AG04450 (cell line): ENCODE data around the gene DNAI1. TPM values are rescaled to one million over a fixed set of nuclear protein-coding genes. Genes with fewer than 3 reads are reported as not detected.

Source experiments
- CTCF ChIA-PET: fragments of 300-600, 350-600 bp; formaldehyde crosslinking; extraction: SDS; loops from one replicate; lab custom pipeline; 2022; ENCODE audit warnings: antibody characterized with exemption, inconsistent platforms; lab: Charles Lee
- POLR2A ChIA-PET: fragments of 350-600 bp; formaldehyde crosslinking; extraction: SDS; loops from one replicate; lab custom pipeline; 2021; ENCODE audit warnings: antibody characterized with exemption, inconsistent platforms; lab: Yijun Ruan, JAX
- DNase-seq: peaks from one replicate; pipeline ENCODE4 v3.0.0-alpha.2; 2011; ENCODE audit warnings: low read depth, low spot score
- H3K27ac ChIP-seq: one replicate; pipeline ENCODE4 v1.5.1; 2012; ENCODE audit warnings: low read depth, low read length, control low read depth
- H3K27me3 ChIP-seq: one replicate; pipeline ENCODE4 v1.6.0; 2012; ENCODE audit warnings: low read length; ENCODE audit not compliant: control insufficient read depth, insufficient read depth
- H3K4me3 ChIP-seq: 2 replicates; pipeline ENCODE4 v1.5.1; 2011; ENCODE audit warnings: mild to moderate bottlenecking, low read depth, low read length, control low read depth
- H3K9me3 ChIP-seq: 2 replicates; pipeline ENCODE4 v1.5.1; 2012; ENCODE audit warnings: low read length; ENCODE audit not compliant: control insufficient read depth, insufficient read depth
- CTCF ChIP-seq: IDR thresholded peaks from 2 replicates; pipeline ENCODE4 v1.5.1; 2011; ENCODE audit warnings: low read depth, low read length, control low read depth, inconsistent platforms
- polyA plus RNA-seq: library from polyadenylated mRNA; depleted of rRNA; stranded (reverse); fragments of >200 nt; gene quantifications from 2 replicates; pipeline ENCODE4 v1.2.3, GENCODE V29; 2011

Gene DNAI1
- polyA plus RNA-seq, 1 experiment, result not detected

GRCh38 chr9:34484678-34485077, 26.1 kb downstream of the DNAI1 start:
- POLR2A ChIA-PET, result no interaction called here
- no peak overlapping the region for H3K4me3 ChIP-seq
- no peak for TF ChIP-seq CTCF
- CTCF ChIA-PET, result no interaction called here
- H3K27ac ChIP-seq, result no peak overlapping the region
- no peak for DNase-seq
- peaks cover 7% of the 10 kb centered on the region for H3K27me3 ChIP-seq
- no peaks in the 10 kb centered on the region for H3K9me3 ChIP-seq

- H3K27me3 ChIP-seq, result peaks cover 11% of the 10 kb centered on the region
- TF ChIP-seq CTCF, result no peak
- no peaks in the 10 kb centered on the region for H3K9me3 ChIP-seq
- ChIA-PET POLR2A (no interaction called here), CTCF (no interaction called here)
- no peak overlapping the region for H3K4me3 ChIP-seq
- DNase-seq, result no peak
- no peak overlapping the region for H3K27ac ChIP-seq
These were observed 27.2 kb downstream of the DNAI1 start for GRCh38 chr9:34485822-34486221.

GRCh38 chr9:34486572-34486971, 28.0 kb downstream of the DNAI1 start:
- Histone ChIP-seq H3K27me3 (peaks cover 15% of the 10 kb centered on the region), H3K4me3 (no peak overlapping the region), H3K27ac (no peak overlapping the region), H3K9me3 (no peaks in the 10 kb centered on the region)
- ChIA-PET CTCF (no interaction called here), POLR2A (no interaction called here)
- no peak for TF ChIP-seq CTCF
- DNase-seq, result no peak

GRCh38 chr9:34490360-34490759, 31.8 kb downstream of the DNAI1 start:
- no peak for TF ChIP-seq CTCF
- Histone ChIP-seq H3K9me3 (no peaks in the 10 kb centered on the region), H3K4me3 (no peak overlapping the region), H3K27ac (no peak overlapping the region), H3K27me3 (peaks cover 19% of the 10 kb centered on the region)
- CTCF ChIA-PET, result interaction anchor here (2.5 to 3.9 kb wide), 2 partner anchors 10 to 86 kb away, joined by 12 to 13 read pairs; no protein-coding TSS in a partner anchor
- DNase-seq, result no peak
- POLR2A ChIA-PET, result no interaction called here

GRCh38 chr9:34490760-34491159, 32.2 kb downstream of the DNAI1 start:
- Histone ChIP-seq H3K27me3 (peaks cover 22% of the 10 kb centered on the region), H3K27ac (no peak overlapping the region), H3K9me3 (no peaks in the 10 kb centered on the region), H3K4me3 (no peak overlapping the region)
- DNase-seq, result no peak
- CTCF ChIA-PET, result interaction anchor here (2.5 to 3.9 kb wide), 2 partner anchors 10 to 86 kb away, joined by 12 to 13 read pairs; no protein-coding TSS in a partner anchor
- no peak for TF ChIP-seq CTCF
- POLR2A ChIA-PET, result no interaction called here
